ENCODE results near the gene KPNB1.

KPNB1 gene

GRCh38 chr17:47636273-47637030 is 13.3 kb upstream of the KPNB1 start:
- no peak for DNase-seq (ENCODE audit: low spot score)

- no peak for DNase-seq (ENCODE audit: low spot score)
These were observed 10.8 kb upstream of the KPNB1 start for GRCh38 chr17:47638903-47639302.

- DNase-seq (ENCODE audit: low spot score), result no peak
These were observed 9.6 kb upstream of the KPNB1 start for GRCh38 chr17:47640076-47640475.

GRCh38 chr17:47641202-47641601 is 8.5 kb upstream of the KPNB1 start:
- DNase-seq (ENCODE audit: low spot score), result no peak

- no peak for DNase-seq (ENCODE audit: low spot score)
These were observed 6.6 kb upstream of the KPNB1 start for GRCh38 chr17:47643116-47643515.

GRCh38 chr17:47644324-47644723 is 5.4 kb upstream of the KPNB1 start:
- DNase-seq (ENCODE audit: low spot score), result no peak

- DNase-seq (ENCODE audit: low spot score), result no peak
These were observed 329 bp downstream of the KPNB1 start for GRCh38 chr17:47649972-47650524.

GRCh38 chr17:47650525-47651522 is 1.1 kb downstream of the KPNB1 start:
- DNase-seq (ENCODE audit: low spot score), result peak; percentile 97

GRCh38 chr17:47651704-47652103 is 2.0 kb downstream of the KPNB1 start:
- DNase-seq (ENCODE audit: low spot score), result no peak

- no peak for DNase-seq (ENCODE audit: low spot score)
These were observed 2.9 kb downstream of the KPNB1 start for GRCh38 chr17:47652570-47652969.

GRCh38 chr17:47653442-47653841 is 3.7 kb downstream of the KPNB1 start:
- no peak for DNase-seq (ENCODE audit: low spot score)

GRCh38 chr17:47654991-47655390 is 5.3 kb downstream of the KPNB1 start:
- DNase-seq (ENCODE audit: low spot score), result no peak

GRCh38 chr17:47660064-47660492 is 10.4 kb downstream of the KPNB1 start:
- DNase-seq (ENCODE audit: low spot score), result peak; percentile 67

- peak; percentile 72 for DNase-seq (ENCODE audit: low spot score)
These were observed 14.3 kb downstream of the KPNB1 start for GRCh38 chr17:47663912-47664623.

- DNase-seq (ENCODE audit: low spot score), result no peak
These were observed 14.9 kb downstream of the KPNB1 start for GRCh38 chr17:47664624-47664941.

- no peak for DNase-seq (ENCODE audit: low spot score)
These were observed 15.9 kb downstream of the KPNB1 start for GRCh38 chr17:47665655-47666054.

- DNase-seq (ENCODE audit: low spot score), result no peak
These were observed 19.4 kb downstream of the KPNB1 start for GRCh38 chr17:47669081-47669480.

- DNase-seq (ENCODE audit: low spot score), result no peak
These were observed 20.3 kb downstream of the KPNB1 start for GRCh38 chr17:47670064-47670463.

- no peak for DNase-seq (ENCODE audit: low spot score)
These were observed 24.8 kb downstream of the KPNB1 start for GRCh38 chr17:47674499-47674898.

GRCh38 chr17:47675380-47676198 is 25.9 kb downstream of the KPNB1 start:
- no peak for DNase-seq (ENCODE audit: low spot score)

- DNase-seq (ENCODE audit: low spot score), result no peak
These were observed 26.4 kb downstream of the KPNB1 start for GRCh38 chr17:47676199-47676472.
